Right kidney (tissue), 1 donor: Measurements from ENCODE around the gene HELZ.

Experiments used
- DNase-seq: peaks from one replicate; pipeline ENCODE4 v3.0.0-alpha.2; 2016

The HELZ gene

DNA sequence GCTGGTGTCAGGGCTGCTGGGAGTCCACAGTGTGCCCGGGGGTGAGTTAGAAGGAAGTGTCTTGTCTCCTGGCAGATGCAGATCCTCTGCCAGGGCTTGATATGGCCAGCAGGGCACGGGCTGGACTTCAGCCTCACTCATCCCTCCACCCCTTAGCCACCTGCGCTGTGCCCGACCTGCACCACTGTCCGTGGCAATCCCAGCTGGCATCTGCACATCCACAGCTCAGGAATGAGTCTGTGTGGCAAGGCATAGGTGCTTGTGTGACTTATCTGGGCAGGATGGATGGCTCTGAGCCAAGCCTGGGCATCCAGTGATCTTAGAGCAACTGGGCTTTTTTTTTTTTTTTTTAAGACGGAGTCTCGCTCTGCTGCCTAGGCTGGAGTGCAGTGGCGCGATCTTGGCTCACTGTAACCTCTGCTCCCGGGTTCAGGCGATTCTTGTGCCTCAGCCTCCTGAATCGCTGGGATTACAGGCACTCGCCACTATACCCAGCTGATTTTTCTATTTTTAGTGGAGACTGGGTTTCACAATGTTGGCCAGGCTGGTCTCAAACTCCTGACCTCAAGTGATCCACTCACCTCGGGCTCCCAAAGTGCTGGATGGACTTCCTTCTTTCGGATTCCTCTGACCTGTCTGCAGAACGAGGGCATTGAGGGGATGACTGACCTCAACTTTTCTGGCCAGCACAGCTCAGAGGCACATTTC lies 223.1 kb downstream of the HELZ start:
- no peak for DNase-seq

DNA sequence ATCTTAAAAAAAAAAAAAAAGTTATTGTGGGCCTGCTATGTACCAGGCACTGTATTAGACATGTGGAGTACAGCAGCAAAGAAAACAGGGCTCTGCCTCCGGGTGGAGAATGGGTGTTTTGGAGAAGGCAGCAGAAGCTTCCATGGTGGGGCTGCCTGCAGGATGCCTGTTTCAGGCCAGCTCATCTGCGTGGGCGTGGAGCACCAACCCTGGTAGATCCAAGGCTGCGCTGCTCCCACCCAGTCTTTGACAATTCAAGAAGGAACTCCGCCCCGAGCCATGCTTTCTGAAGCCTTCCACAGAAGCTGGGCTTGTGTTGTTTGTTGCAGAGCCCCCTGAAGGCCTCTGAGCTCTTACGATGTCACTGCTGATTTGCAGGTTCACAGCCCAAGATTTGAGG lies 223.8 kb downstream of the HELZ start:
- DNase-seq: no peak
